Measurements from ENCODE around the gene SEPTIN2.
"Not testable (repeated sequence)": the region's sequence is repeated elsewhere in the genome, so short reads cannot be mapped to it uniquely, and the experiment has no call there.

Gene SEPTIN2

GRCh38 chr2:241314226-241315092 is 1.3 kb upstream of the SEPTIN2 start:
- peak; percentile 48 for DNase-seq (ENCODE audit: low spot score)

- peak; percentile 95 for DNase-seq (ENCODE audit: low spot score)
Measured at GRCh38 chr2:241315093-241315878, 439 bp upstream of the SEPTIN2 start, which contains the start of gene HDLBP. TSS of gene HDLBP (minus strand) at chr2:241315672. CDS start at chr2:241266869, 48,803 bp downstream.

GRCh38 chr2:241316825-241317224 is 1.1 kb downstream of the SEPTIN2 start:
- no peak for DNase-seq (ENCODE audit: low spot score)

- DNase-seq (ENCODE audit: low spot score) = no peak
Measured at GRCh38 chr2:241317391-241317790, 1.7 kb downstream of the SEPTIN2 start.

GRCh38 chr2:241318830-241319229 is 3.1 kb downstream of the SEPTIN2 start:
- DNase-seq (ENCODE audit: low spot score) = not testable (repeated sequence)

GRCh38 chr2:241320394-241320793 is 4.7 kb downstream of the SEPTIN2 start:
- no peak for DNase-seq (ENCODE audit: low spot score)

- no peak for DNase-seq (ENCODE audit: low spot score)
Measured at GRCh38 chr2:241321033-241321432, 5.3 kb downstream of the SEPTIN2 start.

GRCh38 chr2:241321886-241322285 is 6.2 kb downstream of the SEPTIN2 start:
- no peak for DNase-seq (ENCODE audit: low spot score)

- DNase-seq (ENCODE audit: low spot score) = no peak
Measured at GRCh38 chr2:241323778-241324177, 8.1 kb downstream of the SEPTIN2 start.

GRCh38 chr2:241324775-241325174 is 9.1 kb downstream of the SEPTIN2 start:
- DNase-seq (ENCODE audit: low spot score) = no peak

- DNase-seq (ENCODE audit: low spot score) = no peak
Measured at GRCh38 chr2:241325257-241325656, 9.5 kb downstream of the SEPTIN2 start.

GRCh38 chr2:241329669-241330615 is 14.2 kb downstream of the SEPTIN2 start:
- no peak for DNase-seq (ENCODE audit: low spot score)

- DNase-seq (ENCODE audit: low spot score) = no peak
Measured at GRCh38 chr2:241330616-241330981, 14.9 kb downstream of the SEPTIN2 start.

- no peak for DNase-seq (ENCODE audit: low spot score)
Measured at GRCh38 chr2:241334813-241335212, 19.1 kb downstream of the SEPTIN2 start.

GRCh38 chr2:241339839-241340630 is 24.3 kb downstream of the SEPTIN2 start:
- DNase-seq (ENCODE audit: low spot score) = no peak

- DNase-seq (ENCODE audit: low spot score) = no peak
Measured at GRCh38 chr2:241340631-241341163, 25.0 kb downstream of the SEPTIN2 start.

GRCh38 chr2:241344925-241345651 is 29.4 kb downstream of the SEPTIN2 start:
- DNase-seq (ENCODE audit: low spot score) = no peak

- DNase-seq (ENCODE audit: low spot score) = no peak
Measured at GRCh38 chr2:241349941-241350340, 34.2 kb downstream of the SEPTIN2 start.

- DNase-seq (ENCODE audit: low spot score) = no peak
Measured at GRCh38 chr2:241350530-241350877, 34.8 kb downstream of the SEPTIN2 start.
